ENCODE results near the gene SEM1. TPM values are rescaled to one million over a fixed set of nuclear protein-coding genes. Genes with fewer than 3 reads are reported as not detected.

SEM1 gene
- total RNA-seq (2022; extraction: Qiagen RNA extraction), result 312 to 733 TPM (median 329 TPM) in 5 replicates

DNA sequence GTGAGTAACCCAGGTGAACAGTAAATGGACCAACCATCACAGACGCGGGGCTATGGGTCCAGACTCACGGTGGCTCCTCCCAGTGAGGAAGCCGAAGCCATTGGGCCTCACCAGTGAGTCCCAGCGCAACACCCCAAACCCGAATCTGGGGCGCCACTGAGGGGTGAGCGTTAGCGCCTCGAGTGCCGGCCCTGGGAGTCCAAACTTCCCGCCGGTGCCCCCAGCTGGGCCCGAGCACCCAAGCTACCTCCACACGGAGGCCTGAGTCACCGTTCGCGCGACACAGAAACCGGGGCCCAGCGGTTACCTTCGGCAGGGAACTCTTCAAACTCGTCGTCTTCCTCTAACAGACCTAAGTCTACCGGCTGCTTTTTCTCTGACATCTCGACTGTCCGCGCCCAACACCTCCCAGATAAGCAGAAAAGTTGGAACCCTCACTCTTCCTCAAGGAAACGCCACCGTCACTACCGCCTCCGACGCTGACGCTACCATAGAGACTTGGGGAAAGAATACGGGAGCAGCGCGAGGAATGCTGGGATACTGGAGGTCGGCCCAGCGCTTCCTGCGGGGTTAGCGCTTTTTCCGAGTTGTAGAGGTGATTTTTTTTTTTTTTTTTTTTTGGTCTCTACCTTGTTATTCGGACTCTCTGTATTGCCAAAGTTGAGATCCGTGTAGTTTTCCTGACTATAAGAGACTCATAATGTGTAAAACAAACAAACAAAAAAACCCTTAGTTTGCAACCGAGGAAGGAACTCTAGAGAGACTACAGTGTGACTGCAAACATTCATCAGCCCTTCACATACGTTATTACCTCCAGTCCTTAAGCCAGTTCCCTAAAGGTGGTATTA is at the start of gene SEM1:
Gene SEM1 (minus strand): TSS at position 466 of the 848 bp plus-strand sequence. CDS start 83 bp downstream, at position 383.

All from A549 treated with dexamethasone at 1 μM for 4 hours (cell line).